GM15510 (cell line): ENCODE results near the gene THBS3.
A peak's percentile ranks its signal among the peaks of the same experiment; 100 is the strongest.

Source experiments
- POLR2A ChIP-seq: IDR thresholded peaks from 3 replicates; pipeline ENCODE4 v1.6.1; 2011; ENCODE audit warnings: borderline replicate concordance; ENCODE audit not compliant: insufficient read length; ENCODE audit errors: extremely low read depth

THBS3 gene

DNA sequence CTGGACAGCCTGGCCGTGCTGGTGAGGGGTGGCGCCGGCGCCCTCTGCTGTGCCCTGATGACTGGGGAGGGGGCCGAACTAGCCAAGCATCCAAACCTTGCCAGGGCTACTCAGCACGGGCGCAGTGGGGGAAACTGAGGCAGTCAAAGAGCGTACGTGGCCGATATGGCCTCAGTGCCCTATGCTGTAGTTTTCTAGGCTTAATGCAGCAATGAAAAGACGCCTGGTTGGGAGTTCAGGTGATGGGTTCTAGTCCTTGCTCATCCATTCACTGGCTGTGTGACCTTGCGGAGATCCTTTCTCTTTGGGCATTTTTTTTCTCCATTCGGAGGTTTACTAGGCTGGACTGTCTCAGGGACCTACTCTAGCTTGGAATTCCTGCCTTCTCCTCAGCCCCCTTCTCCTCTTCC is 1.6 kb upstream of the THBS3 start:
- TF ChIP-seq POLR2A = no peak

DNA sequence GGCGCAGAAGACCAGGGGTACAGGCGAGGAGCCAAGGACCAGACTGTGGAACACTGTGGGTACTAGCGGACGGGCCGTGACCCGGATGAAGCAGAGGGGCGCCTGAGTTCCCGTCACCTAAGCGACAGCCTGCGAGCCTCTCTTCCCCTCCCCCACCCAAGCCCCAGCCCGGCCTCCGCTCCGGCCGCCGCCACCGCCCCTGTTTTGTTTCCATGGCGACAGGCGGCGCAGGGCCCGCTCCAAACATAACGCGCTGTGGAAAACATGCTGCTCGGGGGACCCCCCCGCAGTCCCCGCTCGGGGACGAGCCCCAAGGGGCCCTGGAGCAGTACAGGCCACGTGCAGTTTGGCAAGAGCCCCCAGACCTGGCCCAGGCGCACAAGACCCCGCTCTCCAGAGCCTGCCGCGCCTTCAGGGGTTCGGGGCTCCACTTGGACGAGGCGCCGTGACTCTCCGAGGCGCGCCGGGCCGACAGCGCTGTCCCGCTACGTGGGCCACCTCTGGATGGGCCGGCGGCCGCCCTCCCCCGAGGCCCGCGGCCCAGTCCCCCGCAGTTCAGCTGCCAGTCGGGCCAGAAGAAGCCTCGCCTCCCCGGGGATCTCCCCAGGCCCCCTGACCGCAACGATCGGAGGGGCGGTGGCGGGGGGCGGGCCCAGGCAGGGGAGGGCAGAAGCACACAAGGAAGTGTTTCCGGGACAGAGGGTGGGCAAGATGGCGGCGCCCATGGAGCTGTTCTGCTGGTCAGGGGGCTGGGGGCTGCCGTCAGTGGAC is 1.0 kb upstream of the THBS3 start, which contains the start of gene MTX1:
TSS of gene MTX1 (plus strand) at position 155 of the 771 bp plus-strand sequence. CDS start at position 265, 110 bp downstream.
- peak; percentile 63 for TF ChIP-seq POLR2A

DNA sequence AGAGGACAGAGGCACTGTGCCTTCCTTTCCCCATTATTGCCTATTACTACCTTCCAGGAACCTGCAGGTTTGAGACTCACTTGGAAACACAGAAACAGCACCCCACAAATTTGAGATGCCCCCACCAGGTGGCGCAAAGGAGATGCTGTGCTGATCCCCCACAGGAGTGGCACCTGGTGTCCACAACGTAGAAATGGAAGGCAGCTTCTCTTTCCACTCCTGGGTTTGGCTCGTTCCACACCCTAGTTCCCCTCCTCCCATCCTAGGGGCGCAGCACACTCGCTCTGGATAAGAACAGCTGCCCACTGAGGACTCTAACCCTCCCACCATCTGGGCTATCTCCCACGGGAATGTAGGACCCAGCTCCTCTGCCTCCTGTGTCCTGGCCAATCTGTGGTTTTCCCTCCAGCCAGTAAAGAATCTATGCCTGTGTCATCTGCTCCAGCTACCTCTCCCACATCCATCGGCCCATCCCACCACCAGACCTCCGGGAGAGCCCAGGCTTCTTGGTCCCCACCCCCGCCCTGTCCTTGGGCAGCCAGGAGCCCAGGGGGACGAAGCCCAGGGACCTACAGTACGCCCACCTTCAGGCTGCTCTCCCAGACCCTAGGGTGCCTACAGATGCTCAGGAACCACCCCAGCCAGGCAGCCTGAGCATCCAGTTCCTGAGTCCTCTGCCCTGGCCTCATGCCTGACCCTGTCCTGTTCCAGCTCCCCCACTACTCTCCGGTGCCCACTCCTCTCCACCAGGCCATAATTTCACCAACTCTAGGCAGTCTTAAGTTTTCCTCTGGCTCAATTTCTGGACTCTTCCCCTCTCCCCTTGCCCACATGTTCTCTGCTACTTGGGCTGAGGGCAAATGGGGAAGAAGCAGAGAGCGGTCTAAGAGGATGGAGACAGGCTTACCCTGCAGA is 549 bp downstream of the THBS3 start:
- TF ChIP-seq POLR2A = no peak

DNA sequence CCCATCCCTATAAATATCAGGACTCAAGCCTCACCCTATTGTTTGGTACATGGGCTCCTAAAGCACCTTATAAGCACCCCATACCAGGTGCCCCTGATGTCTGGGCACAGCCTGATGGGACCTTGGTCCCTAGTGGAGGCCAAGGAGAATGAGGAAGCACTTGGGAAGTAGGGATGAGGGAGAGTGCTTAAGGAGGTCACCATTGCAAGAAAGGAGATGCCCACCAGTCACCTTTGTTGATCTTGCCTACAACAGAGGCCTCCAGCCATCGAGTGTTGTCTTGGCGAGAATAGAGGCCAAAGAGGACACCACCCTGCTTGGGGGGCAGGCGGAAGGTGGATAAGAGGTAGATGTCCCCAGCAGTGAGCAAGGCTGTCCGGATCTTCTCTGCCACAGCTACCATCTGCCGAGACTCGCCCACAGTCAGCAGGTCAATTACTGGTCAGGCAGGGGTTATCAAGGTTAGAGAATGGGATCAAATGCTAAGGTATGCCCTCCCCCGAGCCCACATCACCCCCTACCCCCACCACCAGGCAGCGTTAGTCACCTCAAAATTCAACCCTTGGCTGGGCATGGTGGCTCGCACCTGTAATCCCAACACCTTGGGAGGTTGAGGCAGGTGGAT is 1.6 kb downstream of the THBS3 start:
- TF ChIP-seq POLR2A = no peak

DNA sequence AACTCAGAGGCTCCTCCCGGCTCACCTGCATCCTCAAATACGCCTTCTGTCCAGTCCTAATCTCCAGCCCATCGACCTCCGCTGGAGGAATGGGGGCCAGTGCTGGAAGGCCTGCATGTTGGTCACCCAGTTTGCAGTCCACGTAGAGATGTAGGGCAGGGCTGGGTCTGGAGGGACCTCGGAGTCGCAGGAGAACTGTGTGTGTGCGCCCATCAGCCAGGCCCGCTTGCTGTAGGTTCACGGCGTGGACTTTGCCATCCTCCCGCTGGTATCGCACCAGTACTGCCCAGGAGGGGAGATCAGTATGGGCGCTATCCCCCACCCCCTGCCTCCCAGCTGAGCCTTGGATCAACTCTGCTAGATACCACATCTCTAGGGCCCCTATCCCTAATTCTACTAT is 2.7 kb downstream of the THBS3 start:
- TF ChIP-seq POLR2A = no peak

DNA sequence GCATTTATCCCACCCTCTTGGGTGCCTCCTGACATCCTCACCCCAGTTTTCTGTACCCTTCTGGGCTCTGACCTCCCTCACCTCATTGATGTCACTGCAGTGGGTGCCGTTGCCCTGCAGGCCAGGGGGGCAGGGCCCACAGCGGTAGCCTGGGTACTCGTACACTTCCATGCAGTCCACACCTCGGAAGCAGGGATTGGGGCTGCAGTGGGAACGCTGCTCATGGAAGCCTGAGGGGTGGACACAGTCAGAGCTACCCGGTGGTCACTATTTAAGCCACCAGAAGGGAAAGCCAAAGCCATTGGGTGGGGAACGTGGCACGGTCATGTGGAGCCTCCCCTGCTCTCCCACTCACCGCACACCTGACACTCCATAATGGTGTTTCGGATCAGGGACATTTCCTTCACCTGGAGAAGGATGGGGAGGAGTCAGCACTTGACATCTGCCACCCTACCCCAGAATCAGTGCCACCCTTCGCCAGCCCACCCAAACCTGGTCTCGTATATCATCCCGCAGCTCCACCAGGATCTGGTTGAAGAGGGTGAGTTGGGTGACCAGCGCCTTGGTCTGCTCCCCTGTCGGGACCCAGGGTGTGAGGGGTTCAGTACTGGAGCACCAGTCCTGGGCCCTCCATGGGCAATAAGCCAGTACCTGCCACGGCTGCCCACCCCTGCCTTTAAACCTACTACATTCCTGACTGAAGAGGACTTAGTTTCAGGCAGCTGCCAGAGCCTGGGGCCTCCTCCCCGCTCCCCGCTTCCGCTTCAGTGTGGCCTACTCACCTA is 4.8 kb downstream of the THBS3 start:
- TF ChIP-seq POLR2A = no peak

DNA sequence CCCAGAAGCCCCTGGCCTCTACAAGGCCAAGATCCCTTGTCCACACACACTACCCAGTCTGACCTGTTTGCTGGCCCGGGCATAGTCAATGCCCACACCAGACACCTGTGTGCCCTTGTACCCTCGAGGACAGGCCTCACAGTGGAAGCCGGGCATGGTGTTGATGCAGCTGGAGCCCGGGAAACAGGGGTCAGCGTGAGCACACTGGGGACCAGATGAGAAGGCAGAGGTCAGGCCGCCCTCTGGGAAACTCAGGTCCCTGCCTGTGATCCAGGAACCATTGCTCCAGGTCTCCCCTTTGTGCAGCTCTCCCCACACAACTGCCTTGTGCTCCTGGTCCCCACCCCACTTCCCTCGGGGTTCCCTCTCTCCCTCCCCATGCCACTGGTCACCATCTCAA is 5.5 kb downstream of the THBS3 start:
- TF ChIP-seq POLR2A = no peak

DNA sequence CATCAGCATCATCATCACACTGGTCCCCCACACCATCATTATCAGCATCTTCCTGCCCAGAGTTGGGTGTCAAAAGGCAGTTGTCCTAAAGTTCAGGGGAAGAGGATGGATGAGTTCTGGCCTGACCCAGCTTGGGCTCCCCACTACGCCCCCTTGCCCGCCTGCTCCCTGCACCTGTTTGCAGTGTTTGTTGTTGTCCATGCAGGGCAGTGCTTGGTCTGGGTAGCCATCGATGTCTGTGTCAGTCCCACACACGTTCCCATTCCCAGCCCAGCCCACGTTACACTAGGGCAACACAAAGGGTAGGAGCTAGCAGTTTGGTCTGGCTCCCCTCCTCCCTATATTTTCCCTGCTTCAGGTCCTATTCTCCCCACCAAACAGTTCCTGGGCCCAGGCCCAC is 6.8 kb downstream of the THBS3 start:
- TF ChIP-seq POLR2A = no peak

DNA sequence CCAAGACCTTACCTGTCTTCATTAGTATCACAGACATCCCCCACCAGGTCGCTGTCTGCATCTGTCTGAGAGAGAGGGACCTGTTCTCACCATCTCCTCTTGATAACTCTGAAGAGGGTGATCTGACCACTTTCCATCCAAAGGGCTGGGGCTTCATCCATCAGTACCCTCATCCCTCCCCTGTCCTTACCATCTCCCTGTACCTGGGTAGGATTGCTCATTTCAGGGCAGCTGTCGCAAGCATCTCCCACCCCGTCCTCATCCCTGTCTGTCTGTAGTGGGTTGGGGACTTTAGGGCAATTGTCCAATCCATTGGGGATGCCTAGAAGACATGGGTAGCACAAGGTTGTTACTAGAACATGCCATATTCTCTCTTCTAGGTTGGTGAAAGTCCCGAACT is 7.9 kb downstream of the THBS3 start:
- no peak for TF ChIP-seq POLR2A

DNA sequence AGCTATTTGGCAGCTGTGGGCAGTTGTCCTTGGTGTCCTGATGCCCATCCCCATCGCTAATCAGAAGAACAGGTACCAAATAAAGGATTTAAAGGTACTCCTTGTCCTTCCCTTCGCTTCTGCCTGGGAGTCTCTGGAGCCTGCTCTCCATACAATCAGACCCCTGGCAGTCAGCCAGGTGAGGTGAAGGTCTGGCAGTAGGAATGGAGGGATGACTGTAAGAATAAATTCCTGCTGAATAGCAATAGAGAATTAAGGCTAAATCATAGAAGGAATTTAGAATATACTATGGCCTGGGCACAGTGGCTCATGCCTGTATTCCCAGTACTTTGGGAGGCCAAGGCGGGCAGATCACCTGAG is 9.2 kb downstream of the THBS3 start:
- TF ChIP-seq POLR2A = no peak

DNA sequence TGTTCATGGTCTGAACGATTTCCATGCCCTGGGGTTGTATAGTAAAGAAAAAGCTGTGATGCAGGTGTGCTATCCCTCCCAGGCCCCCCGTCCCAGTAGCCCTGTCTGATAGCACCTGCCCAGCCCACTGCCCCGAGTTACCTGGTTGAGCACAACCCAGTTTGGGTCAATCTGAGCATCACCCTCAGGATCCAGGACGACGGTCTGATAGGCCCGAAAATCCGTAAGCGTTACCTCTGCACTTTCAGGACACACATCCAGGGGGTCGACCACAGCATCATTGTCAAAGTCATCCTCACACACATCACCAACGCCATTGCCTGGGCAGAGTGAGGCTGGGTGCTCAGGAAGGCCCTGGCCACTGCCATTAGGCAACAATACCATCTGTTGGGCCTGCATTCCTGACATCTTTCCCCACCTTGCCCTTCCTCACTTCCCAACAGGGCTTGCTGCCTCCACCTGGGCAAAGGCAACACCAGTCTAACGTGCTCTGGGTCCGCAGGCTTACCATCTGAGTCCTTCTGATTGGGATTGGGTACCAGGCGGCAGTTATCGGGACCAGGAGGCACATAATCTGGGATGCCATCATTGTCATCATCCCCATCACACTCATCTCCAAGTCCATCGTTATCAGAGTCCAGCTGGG is 9.7 kb downstream of the THBS3 start:
- TF ChIP-seq POLR2A = no peak

DNA sequence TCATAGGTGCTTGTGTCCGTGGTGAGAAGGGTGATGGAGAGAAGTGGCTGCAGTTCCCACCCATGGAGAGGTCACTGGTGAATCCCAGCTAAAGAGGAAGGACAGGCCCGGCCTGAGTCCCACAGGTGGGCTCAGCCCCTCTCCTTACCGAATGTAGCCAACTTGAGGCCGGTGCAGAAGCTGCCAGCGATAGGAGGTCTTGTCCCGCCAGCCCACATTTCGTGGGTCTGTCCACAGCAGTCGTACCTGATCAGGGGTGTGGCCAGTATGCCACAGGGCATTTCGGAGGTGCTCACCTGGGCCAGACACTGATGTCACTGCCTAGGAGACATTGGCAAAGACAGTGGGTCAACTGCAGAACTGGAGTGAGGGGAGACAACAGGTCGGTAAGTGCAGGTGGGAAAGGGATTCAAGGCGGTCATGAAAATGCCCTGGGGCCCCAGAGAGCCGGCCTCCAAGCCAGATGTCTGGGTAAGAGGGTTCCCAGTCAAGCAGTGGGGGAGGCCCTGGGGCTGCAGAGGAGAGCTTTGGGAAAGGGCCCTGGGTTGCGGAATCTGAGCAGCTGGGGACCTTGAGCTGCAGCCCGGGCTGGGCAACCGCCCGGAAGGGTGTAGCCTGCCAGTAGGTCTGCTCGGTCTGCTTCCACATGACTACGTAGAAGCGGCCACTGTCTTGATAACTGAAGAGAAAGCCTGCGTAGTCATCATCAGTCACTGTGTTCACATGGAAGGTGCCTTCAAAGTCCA is 10.6 kb downstream of the THBS3 start:
- no peak for TF ChIP-seq POLR2A
